Measurements from ENCODE around the gene COBLL1. TPM values are rescaled to one million over a fixed set of nuclear protein-coding genes. Genes with fewer than 3 reads are reported as not detected.

The COBLL1 gene
- total RNA-seq, 1 donor from 2014 or later = 1.0 TPM

GRCh38 chr2:164755952-164756351, 85.7 kb downstream of the COBLL1 start:
- Histone ChIP-seq H3F3A (ENCODE audit: low read depth) (no peaks in the 10 kb centered on the region), H4K20me1 (ENCODE audit: low read depth) (no peaks in the 10 kb centered on the region), H3K9me3 (ENCODE audit: low read depth) (no peaks in the 10 kb centered on the region), H3K4me3 (no peak overlapping the region), H3K79me2 (ENCODE audit: low read depth) (no peaks in the 10 kb centered on the region), H3K4me1 (no peaks in the 10 kb centered on the region), H3K27me3 (no peaks in the 10 kb centered on the region), H3K36me3 (no peaks in the 10 kb centered on the region), H3K9ac (no peak overlapping the region), H2AFZ (replicated peaks) (no peak overlapping the region), H3K27ac (no peak overlapping the region), H3K4me2 (no peak overlapping the region)
- DNase-seq (ENCODE audit: low spot score) = no peak
- H3K27ac Mint-ChIP-seq = no peak overlapping the region
- H3K4me3 Mint-ChIP-seq = no peak overlapping the region
- H3K36me3 Mint-ChIP-seq = no peaks in the 10 kb centered on the region
- no peaks in the 10 kb centered on the region for H3K27me3 Mint-ChIP-seq (ENCODE audit: insufficient read depth, low read depth)
- no peak for TF ChIP-seq EZH2phosphoT487 (IDR thresholded peaks at IDR 0.05)
- no peak for TF ChIP-seq EZH2 (IDR thresholded peaks at IDR 0.05)
- H3K9me3 Mint-ChIP-seq = no peaks in the 10 kb centered on the region
- H3K4me1 Mint-ChIP-seq = no peaks in the 10 kb centered on the region

DNA sequence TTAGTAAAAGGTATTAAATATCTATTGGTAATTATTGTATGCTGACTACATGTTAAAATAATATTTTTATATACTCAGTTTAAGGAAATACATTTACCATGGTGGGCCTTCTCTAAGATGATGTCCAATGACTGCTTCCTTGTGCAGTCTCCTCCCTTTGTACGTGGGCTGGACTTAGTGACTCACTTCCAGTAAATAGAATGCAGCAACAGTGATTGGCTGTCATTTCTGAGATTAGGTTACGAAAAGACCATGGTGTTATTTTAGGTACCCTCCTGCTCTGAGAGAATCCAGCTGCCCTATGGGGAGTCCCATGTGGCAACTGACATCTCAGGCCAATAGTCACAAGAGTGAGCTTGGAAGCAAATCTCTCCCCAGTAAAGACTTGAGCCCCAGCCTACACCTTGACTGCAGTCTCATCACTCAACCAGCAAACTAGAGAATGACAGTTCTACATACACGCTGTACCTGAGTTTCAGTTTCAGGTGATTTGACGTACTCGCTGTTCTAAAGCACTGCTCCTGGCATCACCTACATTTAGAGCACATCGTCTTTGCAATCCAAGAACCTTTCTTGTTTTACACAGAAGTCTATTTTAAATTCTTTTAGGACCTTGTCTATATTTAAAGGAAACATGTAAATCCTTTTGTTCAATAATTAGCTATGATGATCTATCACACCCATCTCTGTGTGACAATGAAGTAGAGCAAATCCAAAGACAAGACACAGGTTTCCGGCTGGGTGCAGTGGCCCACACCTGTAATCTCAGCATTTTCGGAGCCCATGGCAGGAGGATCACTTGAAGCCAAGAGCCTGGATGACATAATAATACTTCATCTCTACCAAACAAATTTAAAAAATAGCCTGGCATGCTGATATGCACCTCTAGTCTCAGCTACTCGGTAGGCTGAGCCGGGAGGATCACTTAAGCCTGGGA, 87.2 kb downstream of the COBLL1 start:
- H3K27me3 Mint-ChIP-seq (ENCODE audit: insufficient read depth, low read depth) = no peaks in the 10 kb centered on the region
- H3K4me1 Mint-ChIP-seq = no peaks in the 10 kb centered on the region
- no peak for TF ChIP-seq EZH2phosphoT487 (IDR thresholded peaks at IDR 0.05)
- TF ChIP-seq, protein P1, sequence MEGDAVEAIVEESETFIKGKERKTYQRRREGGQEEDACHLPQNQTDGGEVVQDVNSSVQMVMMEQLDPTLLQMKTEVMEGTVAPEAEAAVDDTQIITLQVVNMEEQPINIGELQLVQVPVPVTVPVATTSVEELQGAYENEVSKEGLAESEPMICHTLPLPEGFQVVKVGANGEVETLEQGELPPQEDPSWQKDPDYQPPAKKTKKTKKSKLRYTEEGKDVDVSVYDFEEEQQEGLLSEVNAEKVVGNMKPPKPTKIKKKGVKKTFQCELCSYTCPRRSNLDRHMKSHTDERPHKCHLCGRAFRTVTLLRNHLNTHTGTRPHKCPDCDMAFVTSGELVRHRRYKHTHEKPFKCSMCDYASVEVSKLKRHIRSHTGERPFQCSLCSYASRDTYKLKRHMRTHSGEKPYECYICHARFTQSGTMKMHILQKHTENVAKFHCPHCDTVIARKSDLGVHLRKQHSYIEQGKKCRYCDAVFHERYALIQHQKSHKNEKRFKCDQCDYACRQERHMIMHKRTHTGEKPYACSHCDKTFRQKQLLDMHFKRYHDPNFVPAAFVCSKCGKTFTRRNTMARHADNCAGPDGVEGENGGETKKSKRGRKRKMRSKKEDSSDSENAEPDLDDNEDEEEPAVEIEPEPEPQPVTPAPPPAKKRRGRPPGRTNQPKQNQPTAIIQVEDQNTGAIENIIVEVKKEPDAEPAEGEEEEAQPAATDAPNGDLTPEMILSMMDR (IDR thresholded peaks at IDR 0.05) = no peak
- TF ChIP-seq EZH2 (IDR thresholded peaks at IDR 0.05) = no peak
- Histone ChIP-seq H3K36me3 (no peaks in the 10 kb centered on the region), H3K4me1 (no peaks in the 10 kb centered on the region), H3K27ac (no peak overlapping the region), H3K4me2 (no peak overlapping the region), H3K79me2 (ENCODE audit: low read depth) (no peaks in the 10 kb centered on the region), H3K9me3 (ENCODE audit: low read depth) (no peaks in the 10 kb centered on the region), H3K4me3 (no peak overlapping the region), H2AFZ (replicated peaks) (no peak overlapping the region), H3K27me3 (no peaks in the 10 kb centered on the region), H4K20me1 (ENCODE audit: low read depth) (no peaks in the 10 kb centered on the region), H3F3A (ENCODE audit: low read depth) (no peaks in the 10 kb centered on the region), H3K9ac (no peak overlapping the region)
- DNase-seq (ENCODE audit: low spot score) = no peak
- H3K4me3 Mint-ChIP-seq = no peak overlapping the region
- no peak overlapping the region for H3K27ac Mint-ChIP-seq
- no peaks in the 10 kb centered on the region for H3K36me3 Mint-ChIP-seq
- H3K9me3 Mint-ChIP-seq = no peaks in the 10 kb centered on the region

DNA sequence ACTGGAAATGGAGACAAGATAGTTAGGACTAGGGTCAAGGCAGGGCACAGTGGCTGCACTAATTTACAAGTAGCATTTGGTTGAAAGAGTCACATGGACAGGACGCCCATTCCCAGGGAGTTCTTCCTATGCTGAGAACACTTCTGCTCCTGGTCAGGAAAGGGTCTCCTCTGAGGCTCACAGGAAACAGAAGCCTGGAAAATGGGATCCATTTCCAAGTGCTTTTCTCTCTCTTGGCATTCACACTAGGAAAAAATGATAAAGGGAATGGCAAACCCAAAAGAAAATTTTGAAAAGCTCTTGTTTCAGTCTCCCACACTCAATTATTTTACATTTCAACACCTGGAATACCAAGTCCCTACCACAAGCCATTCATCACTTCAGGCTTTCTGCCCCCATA, 88.7 kb downstream of the COBLL1 start:
- Histone ChIP-seq H3K4me3 (no peak overlapping the region), H3K27ac (no peak overlapping the region), H3K4me1 (no peaks in the 10 kb centered on the region), H3K27me3 (no peaks in the 10 kb centered on the region), H3K79me2 (ENCODE audit: low read depth) (no peaks in the 10 kb centered on the region), H2AFZ (replicated peaks) (no peak overlapping the region), H3K4me2 (no peak overlapping the region), H3K36me3 (no peaks in the 10 kb centered on the region), H3F3A (ENCODE audit: low read depth) (no peaks in the 10 kb centered on the region), H3K9ac (no peak overlapping the region), H4K20me1 (ENCODE audit: low read depth) (no peaks in the 10 kb centered on the region), H3K9me3 (ENCODE audit: low read depth) (no peaks in the 10 kb centered on the region)
- DNase-seq (ENCODE audit: low spot score) = no peak
- Mint-ChIP-seq H3K4me1 (peaks cover 2% of the 10 kb centered on the region), H3K36me3 (no peaks in the 10 kb centered on the region), H3K27me3 (ENCODE audit: insufficient read depth, low read depth) (no peaks in the 10 kb centered on the region), H3K27ac (peak overlapping the region; percentile 4), H3K4me3 (no peak overlapping the region), H3K9me3 (no peaks in the 10 kb centered on the region)
- TF ChIP-seq EZH2phosphoT487 (IDR thresholded peaks at IDR 0.05) = no peak
- no peak for TF ChIP-seq EZH2 (IDR thresholded peaks at IDR 0.05)

DNA sequence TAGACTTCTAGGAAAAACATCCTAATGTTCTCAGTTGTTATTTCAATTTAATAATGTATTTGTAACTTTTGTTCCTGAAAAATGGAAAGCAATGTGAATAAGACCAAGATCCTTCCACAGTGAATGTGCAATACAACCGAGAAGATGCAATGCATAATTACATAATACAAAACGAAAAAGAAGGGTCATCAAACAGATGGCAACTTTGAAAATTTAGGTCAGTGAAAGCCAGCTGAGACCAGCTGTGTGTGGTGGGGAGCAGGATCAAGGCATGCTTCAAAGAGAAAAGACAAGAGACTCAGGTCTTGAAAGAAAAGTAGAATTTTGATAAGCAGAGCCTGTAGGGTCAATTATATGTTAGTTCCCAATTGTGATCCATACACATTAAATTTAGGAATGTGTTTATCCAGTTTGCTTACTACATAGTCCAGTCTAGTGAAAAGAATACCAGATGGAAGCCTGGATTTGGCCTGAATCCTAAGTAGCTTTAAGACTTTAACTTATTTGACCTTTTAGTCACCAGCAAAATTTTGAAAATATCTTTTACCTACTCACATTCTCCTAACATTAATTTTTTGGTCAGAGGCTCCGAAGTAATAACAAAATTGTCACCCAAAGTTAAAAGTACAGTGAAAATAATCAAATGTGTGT, 93.7 kb downstream of the COBLL1 start:
- Histone ChIP-seq H3K9ac (no peak overlapping the region), H3K36me3 (no peaks in the 10 kb centered on the region), H3K4me3 (no peak overlapping the region), H3K4me2 (no peak overlapping the region), H3K4me1 (no peaks in the 10 kb centered on the region), H3F3A (ENCODE audit: low read depth) (no peaks in the 10 kb centered on the region), H3K27ac (no peak overlapping the region), H4K20me1 (ENCODE audit: low read depth) (no peaks in the 10 kb centered on the region), H3K79me2 (ENCODE audit: low read depth) (no peaks in the 10 kb centered on the region), H3K9me3 (ENCODE audit: low read depth) (no peaks in the 10 kb centered on the region), H2AFZ (replicated peaks) (no peak overlapping the region), H3K27me3 (no peaks in the 10 kb centered on the region)
- Mint-ChIP-seq H3K36me3 (no peaks in the 10 kb centered on the region), H3K27ac (no peak overlapping the region), H3K4me3 (no peak overlapping the region), H3K9me3 (no peaks in the 10 kb centered on the region), H3K27me3 (ENCODE audit: insufficient read depth, low read depth) (no peaks in the 10 kb centered on the region), H3K4me1 (peaks cover 7% of the 10 kb centered on the region)
- DNase-seq (ENCODE audit: low spot score) = no peak
- no peak for TF ChIP-seq EZH2phosphoT487 (IDR thresholded peaks at IDR 0.05)
- TF ChIP-seq, protein P1 (IDR thresholded peaks at IDR 0.05) = no peak
- TF ChIP-seq EZH2 (IDR thresholded peaks at IDR 0.05) = no peak

All from neural progenitor cell (in vitro differentiated cells).